GM12865 (cell line): Measurements from ENCODE around the gene DCST2.

Experiments
- DNase-seq: peaks from one replicate; pipeline ENCODE4 v3.0.0; 2010; ENCODE audit warnings: low read depth
- H3K4me3 ChIP-seq: 2 replicates; pipeline ENCODE4 v1.5.1; 2011; ENCODE audit warnings: mild to moderate bottlenecking, low read depth, low read length, control low read depth
- CTCF ChIP-seq: IDR thresholded peaks from 2 replicates; pipeline ENCODE4 v1.5.1; 2011; ENCODE audit warnings: low read length, control low read depth, low read depth, inconsistent platforms; ENCODE audit not compliant: insufficient read depth; ENCODE audit errors: missing control alignments

The DCST2 gene

GRCh38 chr1:155033524-155033923, at the start of gene DCST2, which contains the start of gene DCST1:
Gene DCST2 (minus strand): TSS chr1:155033781. CDS start chr1:155033701, 80 bp downstream.
Gene DCST1 (plus strand): TSS chr1:155033824. CDS start chr1:155034037, 213 bp downstream.
- H3K4me3 ChIP-seq: no peak within 1 kb of the TSS
- no peak for TF ChIP-seq CTCF
- DNase-seq: no peak

GRCh38 chr1:155083052-155083541, 49.5 kb upstream of the DCST2 start:
- no peak for TF ChIP-seq CTCF
- H3K4me3 ChIP-seq: no peak overlapping the region
- no peak for DNase-seq

- no peak overlapping the region for H3K4me3 ChIP-seq
- DNase-seq: no peak
- TF ChIP-seq CTCF: no peak
Measured at GRCh38 chr1:155082301-155083051, 48.9 kb upstream of the DCST2 start.

- no peak for DNase-seq
- no peak for TF ChIP-seq CTCF
- no peak overlapping the region for H3K4me3 ChIP-seq
Measured at GRCh38 chr1:155081472-155082300, 48.1 kb upstream of the DCST2 start.

- DNase-seq: no peak
- H3K4me3 ChIP-seq: no peak overlapping the region
- TF ChIP-seq CTCF: no peak
Measured at GRCh38 chr1:155080312-155081228, 47.0 kb upstream of the DCST2 start.

- H3K4me3 ChIP-seq: no peak overlapping the region
- TF ChIP-seq CTCF: no peak
- no peak for DNase-seq
Measured at GRCh38 chr1:155079487-155080311, 46.1 kb upstream of the DCST2 start.
